22Rv1 (cell line): ENCODE data around the gene SMIM10L2A.
"Not testable (repeated sequence)": the region's sequence is repeated elsewhere in the genome, so short reads cannot be mapped to it uniquely, and the experiment has no call there.

Source experiments
- H3K27ac ChIP-seq: fragments of 450-650 bp; 2 replicates; pipeline ENCODE4 v1.5.1; 2017
- ZFX ChIP-seq: fragments of 450-650 bp; IDR thresholded peaks from 2 replicates; pipeline ENCODE4 v1.6.1; 2017; ENCODE audit warnings: antibody characterized with exemption, borderline replicate concordance
- TF ChIP-seq, protein P1 (sequence below): fragments of 450-650 bp; IDR thresholded peaks from 2 replicates; pipeline ENCODE4 v1.5.1; 2017; ENCODE audit warnings: mild to moderate bottlenecking

SMIM10L2A gene

DNA sequence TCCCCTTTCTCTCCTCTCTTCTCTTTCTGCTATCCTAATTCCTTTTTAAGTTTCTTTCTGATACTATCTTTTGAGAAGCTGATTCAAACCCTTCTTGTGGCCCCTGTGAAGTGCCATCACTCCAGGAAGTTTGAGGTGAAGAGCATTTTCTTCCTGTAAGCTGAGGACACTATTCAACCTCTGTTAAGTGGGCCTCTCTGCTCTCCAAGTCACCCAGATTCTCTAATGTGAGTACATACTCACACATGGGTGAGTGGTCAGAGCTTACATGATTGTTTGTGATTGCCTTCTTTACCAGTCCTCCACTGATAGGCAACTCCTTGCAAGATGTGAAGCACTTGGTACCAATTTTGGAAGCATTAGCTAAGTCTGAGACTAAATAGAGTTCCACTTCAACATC is 18.4 kb upstream of the SMIM10L2A start:
- no peak overlapping the region for H3K27ac ChIP-seq
- TF ChIP-seq, protein P1, sequence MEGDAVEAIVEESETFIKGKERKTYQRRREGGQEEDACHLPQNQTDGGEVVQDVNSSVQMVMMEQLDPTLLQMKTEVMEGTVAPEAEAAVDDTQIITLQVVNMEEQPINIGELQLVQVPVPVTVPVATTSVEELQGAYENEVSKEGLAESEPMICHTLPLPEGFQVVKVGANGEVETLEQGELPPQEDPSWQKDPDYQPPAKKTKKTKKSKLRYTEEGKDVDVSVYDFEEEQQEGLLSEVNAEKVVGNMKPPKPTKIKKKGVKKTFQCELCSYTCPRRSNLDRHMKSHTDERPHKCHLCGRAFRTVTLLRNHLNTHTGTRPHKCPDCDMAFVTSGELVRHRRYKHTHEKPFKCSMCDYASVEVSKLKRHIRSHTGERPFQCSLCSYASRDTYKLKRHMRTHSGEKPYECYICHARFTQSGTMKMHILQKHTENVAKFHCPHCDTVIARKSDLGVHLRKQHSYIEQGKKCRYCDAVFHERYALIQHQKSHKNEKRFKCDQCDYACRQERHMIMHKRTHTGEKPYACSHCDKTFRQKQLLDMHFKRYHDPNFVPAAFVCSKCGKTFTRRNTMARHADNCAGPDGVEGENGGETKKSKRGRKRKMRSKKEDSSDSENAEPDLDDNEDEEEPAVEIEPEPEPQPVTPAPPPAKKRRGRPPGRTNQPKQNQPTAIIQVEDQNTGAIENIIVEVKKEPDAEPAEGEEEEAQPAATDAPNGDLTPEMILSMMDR: no peak
- no peak for TF ChIP-seq ZFX

DNA sequence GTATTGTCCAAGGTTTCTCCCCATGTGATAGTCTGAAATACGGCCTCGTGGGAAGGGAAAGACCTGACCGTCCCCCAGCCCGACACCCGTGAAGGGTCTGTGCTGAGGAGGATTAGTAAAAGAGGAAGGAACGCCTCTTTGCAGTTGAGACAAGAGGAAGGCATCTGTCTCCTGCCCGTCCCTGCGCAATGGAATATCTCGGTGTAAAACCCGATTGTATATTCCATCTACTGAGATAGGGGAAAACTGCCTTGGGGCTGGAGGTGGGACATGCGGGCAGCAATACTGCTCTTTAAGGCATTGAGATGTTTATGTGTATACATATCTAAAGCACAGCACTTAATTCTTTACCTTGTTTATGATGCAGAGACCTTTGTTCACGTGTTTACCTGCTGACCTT is 15.3 kb upstream of the SMIM10L2A start:
- not testable (repeated sequence) for H3K27ac ChIP-seq

DNA sequence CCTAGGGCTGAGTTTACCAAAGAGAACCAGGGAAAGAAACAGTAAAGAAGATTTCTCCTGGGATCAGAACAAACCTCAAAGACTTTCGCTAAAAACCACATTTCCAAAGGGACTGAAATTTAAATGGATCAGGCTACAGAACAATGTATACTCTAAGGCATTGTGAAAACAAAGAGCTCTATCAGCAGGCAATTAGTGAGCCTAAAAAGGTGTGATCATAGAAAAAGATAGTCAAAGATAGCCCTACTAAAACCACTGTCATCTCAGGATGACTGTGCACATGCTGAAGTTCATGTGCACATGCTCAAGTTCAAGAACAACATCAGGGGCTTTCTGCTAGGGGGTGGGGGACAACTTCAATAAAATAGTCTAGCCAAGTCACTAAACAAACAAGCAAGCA is 12.9 kb upstream of the SMIM10L2A start:
- TF ChIP-seq, protein P1: no peak
- TF ChIP-seq ZFX: no peak
- H3K27ac ChIP-seq: no peak overlapping the region

DNA sequence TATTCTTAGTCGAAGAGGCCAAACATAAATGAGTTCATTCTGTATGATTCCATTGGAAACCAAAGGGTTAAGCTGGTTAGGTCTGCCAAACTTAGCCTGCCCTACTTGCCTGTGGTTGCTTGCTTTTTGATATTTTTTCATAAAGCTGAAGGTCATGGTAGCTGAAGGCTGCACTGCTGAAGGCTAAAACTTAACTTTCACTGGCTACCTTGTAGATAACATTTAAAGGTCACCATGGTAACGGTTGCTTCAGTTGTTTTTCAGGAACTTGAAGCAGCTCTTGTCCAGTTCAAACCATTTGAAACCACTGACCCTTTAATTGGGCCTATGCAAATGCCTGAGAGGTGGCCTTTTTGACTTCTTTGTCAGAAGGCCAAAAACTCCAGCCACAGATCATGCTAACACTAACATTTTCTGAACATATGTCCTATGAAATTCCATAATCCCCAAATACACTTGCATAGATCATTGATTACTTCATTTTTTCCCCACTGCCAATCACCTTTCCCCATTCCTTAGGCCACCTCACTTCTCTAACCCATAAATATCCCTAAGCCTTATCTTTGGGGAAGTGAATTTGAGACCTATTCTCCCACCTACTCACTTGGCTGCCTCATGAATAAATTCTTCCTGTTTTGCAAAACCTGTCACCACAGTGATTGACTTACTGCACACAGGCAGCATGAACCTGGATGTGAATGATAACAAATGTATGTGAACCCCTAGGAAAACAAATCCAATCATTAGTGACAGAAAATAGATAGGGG is 10.7 kb upstream of the SMIM10L2A start:
- peak overlapping the region; percentile 66 for H3K27ac ChIP-seq
- no peak for TF ChIP-seq ZFX
- TF ChIP-seq, protein P1: no peak

DNA sequence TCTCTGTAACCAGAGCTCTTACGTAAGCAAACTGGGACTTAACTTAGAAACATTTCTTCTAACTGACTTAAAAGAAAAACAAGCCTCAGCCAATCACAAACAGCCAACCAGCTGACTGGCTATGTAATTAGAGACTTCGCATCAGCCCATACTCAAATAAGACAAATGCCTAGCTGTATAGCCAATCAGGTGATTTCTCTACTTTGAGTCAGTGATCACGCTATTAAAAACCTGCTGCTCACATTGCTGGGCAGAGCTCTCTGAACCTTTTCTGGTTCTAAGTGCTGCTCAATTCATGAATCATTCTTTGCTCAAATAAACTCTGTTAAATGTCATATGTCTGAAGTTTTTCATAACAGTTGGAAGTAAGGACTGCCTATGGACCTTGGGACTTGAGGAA is 9.9 kb upstream of the SMIM10L2A start:
- TF ChIP-seq, protein P1: no peak
- no peak for TF ChIP-seq ZFX

DNA sequence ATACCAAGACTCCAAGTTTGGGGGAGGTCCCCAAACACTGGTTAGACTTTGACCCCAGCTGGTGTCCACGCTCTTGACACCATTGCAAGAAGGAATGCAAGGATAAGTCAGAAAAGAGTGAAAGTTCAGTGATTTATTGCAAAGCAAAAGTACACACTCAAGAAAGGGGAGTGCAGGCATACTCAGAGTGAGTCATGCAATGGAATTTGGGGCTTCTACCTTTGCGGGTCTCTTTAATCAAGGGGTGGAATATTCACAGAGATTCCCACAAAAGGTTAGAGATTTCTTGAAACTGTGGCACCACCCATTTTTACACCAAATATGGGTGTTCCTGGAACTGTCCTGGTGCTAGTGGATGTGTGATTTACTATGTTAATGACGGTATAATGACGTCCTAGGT is 5.2 kb upstream of the SMIM10L2A start:
- TF ChIP-seq, protein P1: no peak
- TF ChIP-seq ZFX: no peak
- H3K27ac ChIP-seq: no peak overlapping the region

More for the DNA sequence above, 9.9 kb upstream of the SMIM10L2A start:
- H3K27ac ChIP-seq: peak overlapping the region; percentile 66

DNA sequence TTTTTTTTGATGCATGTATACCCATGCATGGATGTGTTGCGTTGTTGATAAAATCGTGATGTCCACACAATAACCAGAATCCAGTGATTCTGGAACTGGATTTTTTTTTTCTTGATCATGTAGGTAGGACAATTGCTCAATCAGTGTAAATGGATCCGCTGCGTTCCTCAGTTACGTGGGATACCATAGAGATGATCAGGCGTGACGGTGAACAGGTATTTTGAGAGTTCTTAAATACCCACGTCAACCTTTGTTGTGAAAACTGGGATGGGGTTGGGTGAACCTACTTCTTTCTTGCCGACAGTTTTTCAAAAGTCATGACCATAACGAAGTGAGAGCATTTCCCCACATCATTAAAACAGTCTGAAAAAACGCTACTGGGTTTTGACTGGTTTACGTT is 913 bp upstream of the SMIM10L2A start:
- TF ChIP-seq, protein P1: no peak
- no peak for TF ChIP-seq ZFX
- H3K27ac ChIP-seq: no peak overlapping the region

DNA sequence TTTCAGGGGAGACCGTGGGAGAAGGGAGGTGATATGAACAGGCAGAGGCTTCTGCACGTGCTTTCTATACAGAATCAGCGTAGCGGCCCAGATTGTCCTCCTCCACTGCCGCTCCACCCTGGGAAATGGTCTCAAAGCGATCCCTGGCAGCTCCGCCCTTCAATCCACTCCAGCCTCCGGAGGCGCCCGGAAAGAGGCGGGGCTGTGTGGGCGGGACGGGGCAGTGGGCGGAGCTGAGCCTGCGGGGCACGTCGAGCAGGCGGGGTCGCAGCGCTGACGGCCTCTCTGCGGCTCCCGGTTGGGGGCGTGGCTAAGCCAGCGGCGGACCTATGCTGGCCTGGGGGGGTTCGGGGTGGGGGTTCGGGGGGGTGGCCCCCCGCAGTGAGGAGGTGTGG is 210 bp upstream of the SMIM10L2A start:
- no peak overlapping the region for H3K27ac ChIP-seq
- TF ChIP-seq, protein P1: no peak
- TF ChIP-seq ZFX: no peak

DNA sequence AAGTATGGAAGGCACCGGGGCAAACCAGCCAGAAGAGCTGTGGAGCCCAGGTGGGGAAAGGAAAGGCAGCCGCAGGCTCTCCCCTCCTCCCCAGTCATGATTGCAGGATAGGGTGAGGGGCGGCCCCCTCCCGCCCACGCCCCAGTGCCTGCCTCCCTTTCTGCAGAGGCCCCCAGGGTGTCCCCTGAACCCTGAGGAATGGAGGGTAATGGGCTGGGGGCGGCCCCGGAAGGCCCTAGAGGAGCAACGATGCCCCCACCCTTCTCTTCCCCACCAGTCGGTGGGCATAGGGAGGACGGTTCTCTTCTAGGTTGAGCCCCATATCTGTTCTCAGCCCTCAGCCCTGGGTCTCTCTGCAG is 1.0 kb downstream of the SMIM10L2A start:
- not testable (repeated sequence) for H3K27ac ChIP-seq

DNA sequence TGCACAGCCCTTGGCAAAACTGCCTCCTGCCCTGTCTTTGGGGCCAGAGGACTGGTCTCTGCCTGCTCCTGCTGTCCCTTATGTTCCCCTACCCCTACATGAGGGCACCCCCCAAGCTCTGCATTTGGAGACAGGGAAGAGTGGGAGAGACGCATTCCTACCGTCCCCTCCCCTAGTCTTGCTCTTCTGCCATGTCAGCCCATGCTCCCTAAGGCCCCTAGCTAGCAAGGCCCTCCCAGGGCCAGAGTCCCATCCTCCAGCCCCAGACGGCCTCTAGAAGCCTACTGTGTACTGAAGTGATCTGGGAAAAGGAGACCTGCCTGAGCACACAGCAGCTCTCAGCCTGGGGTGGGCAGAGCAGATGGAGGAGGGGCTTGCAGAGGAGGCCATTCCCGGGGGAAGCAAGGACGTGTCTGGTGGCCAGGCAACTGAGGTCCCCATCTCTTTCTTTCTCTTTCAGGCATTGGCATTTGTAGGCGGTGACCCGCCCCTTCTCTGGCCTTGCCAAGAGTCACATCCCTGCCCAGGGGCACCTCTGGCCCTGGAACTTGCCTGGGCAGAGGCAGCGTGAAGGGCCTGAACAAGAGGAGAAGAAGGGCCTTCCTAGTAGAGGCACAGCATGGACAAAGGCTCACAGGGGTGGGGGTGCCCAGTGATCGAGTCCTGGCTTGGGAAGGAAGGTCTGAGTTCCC is 1.6 kb downstream of the SMIM10L2A start:
- H3K27ac ChIP-seq: not testable (repeated sequence)
